ENCODE measurements around the gene ALDH1A1.

ALDH1A1 gene

GRCh38 chr9:72907421-72907820 is 45.4 kb downstream of the ALDH1A1 start:
- Mint-ChIP-seq H3K36me3 (ENCODE audit: low read depth) (no peaks in the 10 kb centered on the region), H3K27ac (no peak overlapping the region), H3K4me1 (ENCODE audit: low read depth) (no peaks in the 10 kb centered on the region), H3K27me3 (ENCODE audit: low read depth) (no peaks in the 10 kb centered on the region), H3K4me3 (no peak overlapping the region), H3K9me3 (no peaks in the 10 kb centered on the region)

GRCh38 chr9:72906810-72907209 is 46.0 kb downstream of the ALDH1A1 start:
- Mint-ChIP-seq H3K36me3 (ENCODE audit: low read depth) (no peaks in the 10 kb centered on the region), H3K4me1 (ENCODE audit: low read depth) (no peaks in the 10 kb centered on the region), H3K27ac (no peak overlapping the region), H3K4me3 (no peak overlapping the region), H3K9me3 (no peaks in the 10 kb centered on the region), H3K27me3 (ENCODE audit: low read depth) (no peaks in the 10 kb centered on the region)

- H3K4me1 Mint-ChIP-seq (ENCODE audit: low read depth) = no peaks in the 10 kb centered on the region
- H3K36me3 Mint-ChIP-seq (ENCODE audit: low read depth) = no peaks in the 10 kb centered on the region
- no peaks in the 10 kb centered on the region for H3K9me3 Mint-ChIP-seq
- no peak overlapping the region for H3K27ac Mint-ChIP-seq
- no peaks in the 10 kb centered on the region for H3K27me3 Mint-ChIP-seq (ENCODE audit: low read depth)
- no peak overlapping the region for H3K4me3 Mint-ChIP-seq
Observed at GRCh38 chr9:72905514-72906480, 47.1 kb downstream of the ALDH1A1 start.

GRCh38 chr9:72904267-72905093 is 48.4 kb downstream of the ALDH1A1 start:
- no peak overlapping the region for H3K27ac Mint-ChIP-seq
- H3K36me3 Mint-ChIP-seq (ENCODE audit: low read depth) = no peaks in the 10 kb centered on the region
- no peaks in the 10 kb centered on the region for H3K9me3 Mint-ChIP-seq
- no peaks in the 10 kb centered on the region for H3K4me1 Mint-ChIP-seq (ENCODE audit: low read depth)
- H3K27me3 Mint-ChIP-seq (ENCODE audit: low read depth) = no peaks in the 10 kb centered on the region
- no peak overlapping the region for H3K4me3 Mint-ChIP-seq

GRCh38 chr9:72903103-72903502 is 49.8 kb downstream of the ALDH1A1 start:
- H3K27me3 Mint-ChIP-seq (ENCODE audit: low read depth) = no peaks in the 10 kb centered on the region
- H3K4me3 Mint-ChIP-seq = no peak overlapping the region
- no peaks in the 10 kb centered on the region for H3K9me3 Mint-ChIP-seq
- H3K4me1 Mint-ChIP-seq (ENCODE audit: low read depth) = no peaks in the 10 kb centered on the region
- no peaks in the 10 kb centered on the region for H3K36me3 Mint-ChIP-seq (ENCODE audit: low read depth)
- H3K27ac Mint-ChIP-seq = no peak overlapping the region

GRCh38 chr9:72902268-72902667 is 50.6 kb downstream of the ALDH1A1 start:
- Mint-ChIP-seq H3K4me1 (ENCODE audit: low read depth) (no peaks in the 10 kb centered on the region), H3K27me3 (ENCODE audit: low read depth) (no peaks in the 10 kb centered on the region), H3K4me3 (no peak overlapping the region), H3K27ac (no peak overlapping the region), H3K36me3 (ENCODE audit: low read depth) (no peaks in the 10 kb centered on the region), H3K9me3 (no peaks in the 10 kb centered on the region)

GRCh38 chr9:72899734-72900477 is 52.9 kb downstream of the ALDH1A1 start:
- Mint-ChIP-seq H3K27ac (no peak overlapping the region), H3K4me3 (no peak overlapping the region), H3K4me1 (ENCODE audit: low read depth) (no peaks in the 10 kb centered on the region), H3K27me3 (ENCODE audit: low read depth) (no peaks in the 10 kb centered on the region), H3K36me3 (ENCODE audit: low read depth) (no peaks in the 10 kb centered on the region), H3K9me3 (no peaks in the 10 kb centered on the region)

GRCh38 chr9:72898784-72899733 is 53.8 kb downstream of the ALDH1A1 start:
- Mint-ChIP-seq H3K4me1 (ENCODE audit: low read depth) (no peaks in the 10 kb centered on the region), H3K27ac (no peak overlapping the region), H3K9me3 (no peaks in the 10 kb centered on the region), H3K36me3 (ENCODE audit: low read depth) (no peaks in the 10 kb centered on the region), H3K4me3 (no peak overlapping the region), H3K27me3 (ENCODE audit: low read depth) (no peaks in the 10 kb centered on the region)

- no peaks in the 10 kb centered on the region for H3K27me3 Mint-ChIP-seq (ENCODE audit: low read depth)
- H3K4me3 Mint-ChIP-seq = no peak overlapping the region
- H3K9me3 Mint-ChIP-seq = no peaks in the 10 kb centered on the region
- H3K4me1 Mint-ChIP-seq (ENCODE audit: low read depth) = no peaks in the 10 kb centered on the region
- no peak overlapping the region for H3K27ac Mint-ChIP-seq
- H3K36me3 Mint-ChIP-seq (ENCODE audit: low read depth) = no peaks in the 10 kb centered on the region
Observed at GRCh38 chr9:72898360-72898759, 54.5 kb downstream of the ALDH1A1 start.

- no peaks in the 10 kb centered on the region for H3K27me3 Mint-ChIP-seq (ENCODE audit: low read depth)
Observed at GRCh38 chr9:72897069-72897649, 55.7 kb downstream of the ALDH1A1 start.

GRCh38 chr9:72896439-72896838 is 56.4 kb downstream of the ALDH1A1 start:
- Mint-ChIP-seq H3K9me3 (no peaks in the 10 kb centered on the region), H3K36me3 (ENCODE audit: low read depth) (no peaks in the 10 kb centered on the region), H3K4me3 (no peak overlapping the region), H3K4me1 (ENCODE audit: low read depth) (no peaks in the 10 kb centered on the region), H3K27me3 (ENCODE audit: low read depth) (no peaks in the 10 kb centered on the region), H3K27ac (no peak overlapping the region)

More at GRCh38 chr9:72897069-72897649, 55.7 kb downstream of the ALDH1A1 start:
- Mint-ChIP-seq H3K36me3 (ENCODE audit: low read depth) (no peaks in the 10 kb centered on the region), H3K4me1 (ENCODE audit: low read depth) (no peaks in the 10 kb centered on the region), H3K27ac (no peak overlapping the region), H3K4me3 (no peak overlapping the region), H3K9me3 (no peaks in the 10 kb centered on the region)

GRCh38 chr9:72895122-72895521 is 57.7 kb downstream of the ALDH1A1 start:
- no peak overlapping the region for H3K4me3 Mint-ChIP-seq
- no peaks in the 10 kb centered on the region for H3K27me3 Mint-ChIP-seq (ENCODE audit: low read depth)
- no peaks in the 10 kb centered on the region for H3K9me3 Mint-ChIP-seq
- no peak overlapping the region for H3K27ac Mint-ChIP-seq
- H3K36me3 Mint-ChIP-seq (ENCODE audit: low read depth) = no peaks in the 10 kb centered on the region
- no peaks in the 10 kb centered on the region for H3K4me1 Mint-ChIP-seq (ENCODE audit: low read depth)

- no peaks in the 10 kb centered on the region for H3K27me3 Mint-ChIP-seq (ENCODE audit: low read depth)
- no peaks in the 10 kb centered on the region for H3K4me1 Mint-ChIP-seq (ENCODE audit: low read depth)
- no peaks in the 10 kb centered on the region for H3K36me3 Mint-ChIP-seq (ENCODE audit: low read depth)
- no peak overlapping the region for H3K27ac Mint-ChIP-seq
- H3K4me3 Mint-ChIP-seq = no peak overlapping the region
- no peaks in the 10 kb centered on the region for H3K9me3 Mint-ChIP-seq
Observed at GRCh38 chr9:72894342-72894741, 58.5 kb downstream of the ALDH1A1 start.
